Measurements from ENCODE around the gene WRNIP1.

The WRNIP1 gene

DNA sequence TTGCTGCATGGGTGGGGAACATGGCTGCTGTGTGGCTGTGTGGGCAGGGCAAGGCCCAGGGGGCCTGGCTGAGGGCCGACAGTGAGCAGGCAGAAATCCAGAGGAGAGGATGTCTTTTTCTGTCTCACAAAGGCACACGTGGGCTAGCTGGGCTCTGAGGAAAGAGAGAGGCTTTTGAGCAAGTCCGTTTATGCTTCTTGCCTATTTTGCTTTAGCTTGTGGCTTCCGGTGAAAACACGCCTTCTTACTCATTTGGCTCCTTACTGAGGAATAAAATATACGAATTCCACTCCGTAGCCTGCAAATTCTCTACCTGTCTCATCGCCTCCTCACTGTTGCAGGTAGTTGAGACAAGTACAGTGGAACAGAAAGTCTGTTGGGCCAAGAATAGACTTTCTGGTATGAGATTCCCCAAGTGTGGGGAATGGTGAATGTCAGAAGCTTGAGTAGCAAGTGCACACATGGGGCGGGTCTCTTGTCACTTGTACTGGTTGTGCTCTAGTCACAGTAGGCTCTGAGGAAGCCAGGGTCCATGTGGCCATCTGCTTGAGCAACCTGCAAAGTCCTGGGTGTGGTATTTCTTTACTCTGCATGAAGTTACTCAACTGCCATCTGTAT lies 28.4 kb downstream of the WRNIP1 start:
- TF ChIP-seq CSDC2 (CRISPR knock-in tag; IDR thresholded peaks at IDR 0.05) (no peak), PPARA (CRISPR knock-in tag; IDR thresholded peaks at IDR 0.05; ENCODE audit: borderline replicate concordance) (no peak), ISL1 (CRISPR knock-in tag; IDR thresholded peaks at IDR 0.05) (no peak), GLIS3 (CRISPR knock-in tag; IDR thresholded peaks at IDR 0.05) (no peak), ZFP3 (CRISPR knock-in tag; IDR thresholded peaks at IDR 0.05) (no peak), OSR1 (CRISPR knock-in tag; IDR thresholded peaks at IDR 0.05) (no peak), CREB5 (CRISPR knock-in tag; IDR thresholded peaks at IDR 0.05; ENCODE audit: low read depth) (no peak), TCF4 (CRISPR knock-in tag; IDR thresholded peaks at IDR 0.05; ENCODE audit: borderline replicate concordance) (no peak), PATZ1 (CRISPR knock-in tag; IDR thresholded peaks at IDR 0.05; ENCODE audit: borderline replicate concordance) (no peak), ARNTL (CRISPR knock-in tag; IDR thresholded peaks at IDR 0.05; ENCODE audit: borderline replicate concordance, low read depth) (no peak), ZNF565 (CRISPR knock-in tag; conservative IDR thresholded peaks at IDR 0.05; ENCODE audit: low read depth) (no peak), ZFP30 (CRISPR knock-in tag; IDR thresholded peaks at IDR 0.05) (no peak), ESRRG (CRISPR knock-in tag; IDR thresholded peaks at IDR 0.05) (no peak), TOX (CRISPR knock-in tag; IDR thresholded peaks at IDR 0.05; ENCODE audit: borderline replicate concordance) (no peak)
- TF ChIP-seq, protein P1, sequence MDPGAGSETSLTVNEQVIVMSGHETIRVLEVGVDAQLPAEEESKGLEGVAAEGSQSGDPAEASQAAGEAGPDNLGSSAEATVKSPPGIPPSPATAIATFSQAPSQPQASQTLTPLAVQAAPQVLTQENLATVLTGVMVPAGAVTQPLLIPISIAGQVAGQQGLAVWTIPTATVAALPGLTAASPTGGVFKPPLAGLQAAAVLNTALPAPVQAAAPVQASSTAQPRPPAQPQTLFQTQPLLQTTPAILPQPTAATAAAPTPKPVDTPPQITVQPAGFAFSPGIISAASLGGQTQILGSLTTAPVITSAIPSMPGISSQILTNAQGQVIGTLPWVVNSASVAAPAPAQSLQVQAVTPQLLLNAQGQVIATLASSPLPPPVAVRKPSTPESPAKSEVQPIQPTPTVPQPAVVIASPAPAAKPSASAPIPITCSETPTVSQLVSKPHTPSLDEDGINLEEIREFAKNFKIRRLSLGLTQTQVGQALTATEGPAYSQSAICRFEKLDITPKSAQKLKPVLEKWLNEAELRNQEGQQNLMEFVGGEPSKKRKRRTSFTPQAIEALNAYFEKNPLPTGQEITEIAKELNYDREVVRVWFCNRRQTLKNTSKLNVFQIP (CRISPR knock-in tag; IDR thresholded peaks at IDR 0.05; ENCODE audit: borderline replicate concordance, low read depth), result no peak
- no peak for ATAC-seq

DNA sequence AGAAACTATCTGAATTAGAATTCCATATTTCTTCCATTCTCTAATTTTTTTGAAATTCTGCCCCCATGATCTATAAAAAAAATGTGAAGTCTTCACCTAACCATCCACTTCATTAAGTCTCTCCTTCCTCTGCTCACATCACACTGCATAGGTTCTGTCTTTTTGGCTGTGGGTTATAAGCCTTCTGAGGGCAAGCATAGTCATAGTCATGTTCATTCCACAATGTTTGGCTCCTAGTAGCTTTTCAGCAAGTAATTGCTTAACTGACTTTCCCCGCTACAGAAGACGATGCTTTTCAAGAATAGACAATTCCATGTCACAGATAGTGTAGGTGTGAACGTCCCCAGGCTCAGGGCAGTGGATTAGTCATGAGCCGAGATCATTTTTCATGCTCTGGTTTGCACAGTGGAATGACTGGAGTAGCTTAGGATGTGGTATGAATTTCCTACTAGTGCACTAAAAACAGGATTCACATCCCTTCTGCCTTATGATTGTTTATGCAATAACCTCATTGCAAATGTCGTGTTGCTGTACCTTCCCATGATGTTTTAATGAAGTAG lies 29.1 kb downstream of the WRNIP1 start:
- ATAC-seq, result no peak
- TF ChIP-seq ZNF8 (CRISPR knock-in tag; IDR thresholded peaks at IDR 0.05), result no peak
- no peak for TF ChIP-seq ESRRG (CRISPR knock-in tag; IDR thresholded peaks at IDR 0.05)
- no peak for TF ChIP-seq ZNF565 (CRISPR knock-in tag; conservative IDR thresholded peaks at IDR 0.05; ENCODE audit: low read depth)
- TF ChIP-seq GLIS3 (CRISPR knock-in tag; IDR thresholded peaks at IDR 0.05), result no peak
- no peak for TF ChIP-seq OSR1 (CRISPR knock-in tag; IDR thresholded peaks at IDR 0.05)
- TF ChIP-seq ARNTL (CRISPR knock-in tag; IDR thresholded peaks at IDR 0.05; ENCODE audit: borderline replicate concordance, low read depth), result no peak
- TF ChIP-seq BACH2 (CRISPR knock-in tag; IDR thresholded peaks at IDR 0.05; ENCODE audit: borderline replicate concordance), result no peak
- TF ChIP-seq ZFP30 (CRISPR knock-in tag; IDR thresholded peaks at IDR 0.05), result no peak
- TF ChIP-seq, protein P2, sequence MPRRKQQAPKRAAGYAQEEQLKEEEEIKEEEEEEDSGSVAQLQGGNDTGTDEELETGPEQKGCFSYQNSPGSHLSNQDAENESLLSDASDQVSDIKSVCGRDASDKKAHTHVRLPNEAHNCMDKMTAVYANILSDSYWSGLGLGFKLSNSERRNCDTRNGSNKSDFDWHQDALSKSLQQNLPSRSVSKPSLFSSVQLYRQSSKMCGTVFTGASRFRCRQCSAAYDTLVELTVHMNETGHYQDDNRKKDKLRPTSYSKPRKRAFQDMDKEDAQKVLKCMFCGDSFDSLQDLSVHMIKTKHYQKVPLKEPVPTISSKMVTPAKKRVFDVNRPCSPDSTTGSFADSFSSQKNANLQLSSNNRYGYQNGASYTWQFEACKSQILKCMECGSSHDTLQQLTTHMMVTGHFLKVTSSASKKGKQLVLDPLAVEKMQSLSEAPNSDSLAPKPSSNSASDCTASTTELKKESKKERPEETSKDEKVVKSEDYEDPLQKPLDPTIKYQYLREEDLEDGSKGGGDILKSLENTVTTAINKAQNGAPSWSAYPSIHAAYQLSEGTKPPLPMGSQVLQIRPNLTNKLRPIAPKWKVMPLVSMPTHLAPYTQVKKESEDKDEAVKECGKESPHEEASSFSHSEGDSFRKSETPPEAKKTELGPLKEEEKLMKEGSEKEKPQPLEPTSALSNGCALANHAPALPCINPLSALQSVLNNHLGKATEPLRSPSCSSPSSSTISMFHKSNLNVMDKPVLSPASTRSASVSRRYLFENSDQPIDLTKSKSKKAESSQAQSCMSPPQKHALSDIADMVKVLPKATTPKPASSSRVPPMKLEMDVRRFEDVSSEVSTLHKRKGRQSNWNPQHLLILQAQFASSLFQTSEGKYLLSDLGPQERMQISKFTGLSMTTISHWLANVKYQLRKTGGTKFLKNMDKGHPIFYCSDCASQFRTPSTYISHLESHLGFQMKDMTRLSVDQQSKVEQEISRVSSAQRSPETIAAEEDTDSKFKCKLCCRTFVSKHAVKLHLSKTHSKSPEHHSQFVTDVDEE (CRISPR knock-in tag; IDR thresholded peaks at IDR 0.05), result no peak
- no peak for TF ChIP-seq CREB5 (CRISPR knock-in tag; IDR thresholded peaks at IDR 0.05; ENCODE audit: low read depth)
- no peak for TF ChIP-seq PATZ1 (CRISPR knock-in tag; IDR thresholded peaks at IDR 0.05; ENCODE audit: borderline replicate concordance)
- TF ChIP-seq SNAI2 (CRISPR knock-in tag; IDR thresholded peaks at IDR 0.05), result no peak
- TF ChIP-seq PPARA (CRISPR knock-in tag; IDR thresholded peaks at IDR 0.05; ENCODE audit: borderline replicate concordance), result no peak
- TF ChIP-seq TCF4 (CRISPR knock-in tag; IDR thresholded peaks at IDR 0.05; ENCODE audit: borderline replicate concordance), result no peak
- no peak for TF ChIP-seq CSRNP3 (CRISPR knock-in tag; IDR thresholded peaks at IDR 0.05)
- TF ChIP-seq RARB (CRISPR knock-in tag; IDR thresholded peaks at IDR 0.05), result no peak
- no peak for TF ChIP-seq ZNF70 (CRISPR knock-in tag; IDR thresholded peaks at IDR 0.05)
- TF ChIP-seq, protein P1 (CRISPR knock-in tag; IDR thresholded peaks at IDR 0.05; ENCODE audit: borderline replicate concordance, low read depth), result no peak
- TF ChIP-seq CSDC2 (CRISPR knock-in tag; IDR thresholded peaks at IDR 0.05), result no peak
